Fibroblast of skin of left biceps (primary cell): ENCODE results near the gene ADAMTS8.
A peak's percentile ranks its signal among the peaks of the same experiment; 100 is the strongest.

ENCODE experiments used
- DNase-seq, 2 experiments: peaks; one replicate each; pipeline ENCODE4 v3.0.0-alpha.2; 2013; ENCODE audit warnings: low read depth in 2 of 2

ADAMTS8 gene

DNA sequence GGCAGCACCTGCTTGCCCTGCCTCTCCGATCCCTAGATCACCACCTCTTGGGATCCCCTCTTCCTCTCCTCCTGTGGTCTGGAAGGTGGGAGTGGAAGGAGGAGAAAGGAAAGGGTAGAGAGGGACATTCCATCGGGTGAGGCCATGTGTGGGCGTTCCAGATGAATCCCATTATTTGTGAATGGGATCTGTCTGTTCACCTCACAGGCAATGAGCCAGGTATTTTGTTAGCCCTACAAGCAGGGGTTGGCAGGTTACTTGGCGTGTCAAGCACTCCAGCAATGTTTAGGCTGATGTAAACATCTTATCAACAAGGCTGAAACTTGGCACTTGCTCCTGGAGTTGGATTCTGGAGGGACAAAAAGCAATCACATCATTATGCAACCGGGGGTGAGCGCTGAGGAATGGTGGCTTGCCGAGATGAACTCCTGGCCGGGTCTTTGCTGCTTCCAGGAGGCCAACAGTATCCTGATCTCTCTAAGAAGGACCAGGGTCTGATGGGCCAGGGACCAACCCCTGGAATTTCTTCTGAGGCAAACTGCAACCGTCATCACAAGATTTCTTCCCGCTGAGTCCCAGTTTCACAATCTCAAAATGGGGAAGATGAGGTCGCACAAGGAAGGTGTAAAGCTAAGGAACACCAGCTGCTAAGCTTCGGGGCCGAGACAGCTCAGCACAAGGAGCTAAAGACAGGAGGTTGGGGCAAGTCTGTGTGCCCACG is 7.8 kb downstream of the ADAMTS8 start:
- DNase-seq, result no peak

DNA sequence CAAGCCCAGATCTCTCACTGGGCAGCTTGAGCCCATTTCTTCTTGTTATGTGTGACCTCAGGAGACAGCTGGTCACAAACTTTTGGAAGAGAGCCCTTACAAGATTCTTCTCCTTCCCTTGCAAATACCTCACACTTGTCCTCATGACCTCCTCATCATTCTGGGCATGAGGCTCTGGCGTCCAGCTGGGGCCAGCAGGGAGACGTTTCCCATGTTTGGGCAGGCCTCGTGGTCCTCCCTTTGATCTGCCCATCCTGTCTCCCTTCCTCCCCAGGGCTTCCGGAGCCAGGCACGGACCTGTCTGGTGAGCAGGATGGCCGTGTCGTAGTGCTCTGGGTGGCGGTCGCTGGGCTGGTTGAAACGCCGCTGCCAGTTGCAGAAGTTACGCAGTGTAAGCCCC is 9.7 kb downstream of the ADAMTS8 start:
- DNase-seq, result no peak

- no peak for DNase-seq
Measured at GRCh38 chr11:130418210-130418609, 10.2 kb downstream of the ADAMTS8 start.

GRCh38 chr11:130416906-130417305 is 11.5 kb downstream of the ADAMTS8 start:
- no peak for DNase-seq

DNA sequence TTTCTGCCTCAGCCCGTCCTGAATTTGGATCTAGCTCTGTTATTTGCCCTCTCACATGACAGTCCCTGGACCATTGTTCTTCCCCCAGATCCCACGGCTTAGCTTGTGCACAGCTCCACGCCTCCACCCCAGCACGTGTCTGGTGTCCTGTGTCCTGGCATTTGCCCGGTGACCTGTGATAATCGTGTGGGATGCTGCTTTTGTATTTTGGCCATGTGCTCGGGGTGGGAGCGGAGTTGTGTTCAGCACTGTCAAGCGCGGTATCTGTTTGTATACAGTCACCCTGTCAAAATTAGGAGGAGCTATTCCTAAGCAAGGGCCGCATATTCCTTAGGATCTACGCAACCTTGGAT is 11.9 kb downstream of the ADAMTS8 start:
- DNase-seq, result no peak

- no peak for DNase-seq
Measured at GRCh38 chr11:130415731-130416529, 12.5 kb downstream of the ADAMTS8 start.

- DNase-seq, result no peak
Measured at GRCh38 chr11:130414107-130415080, 14.0 kb downstream of the ADAMTS8 start.

DNA sequence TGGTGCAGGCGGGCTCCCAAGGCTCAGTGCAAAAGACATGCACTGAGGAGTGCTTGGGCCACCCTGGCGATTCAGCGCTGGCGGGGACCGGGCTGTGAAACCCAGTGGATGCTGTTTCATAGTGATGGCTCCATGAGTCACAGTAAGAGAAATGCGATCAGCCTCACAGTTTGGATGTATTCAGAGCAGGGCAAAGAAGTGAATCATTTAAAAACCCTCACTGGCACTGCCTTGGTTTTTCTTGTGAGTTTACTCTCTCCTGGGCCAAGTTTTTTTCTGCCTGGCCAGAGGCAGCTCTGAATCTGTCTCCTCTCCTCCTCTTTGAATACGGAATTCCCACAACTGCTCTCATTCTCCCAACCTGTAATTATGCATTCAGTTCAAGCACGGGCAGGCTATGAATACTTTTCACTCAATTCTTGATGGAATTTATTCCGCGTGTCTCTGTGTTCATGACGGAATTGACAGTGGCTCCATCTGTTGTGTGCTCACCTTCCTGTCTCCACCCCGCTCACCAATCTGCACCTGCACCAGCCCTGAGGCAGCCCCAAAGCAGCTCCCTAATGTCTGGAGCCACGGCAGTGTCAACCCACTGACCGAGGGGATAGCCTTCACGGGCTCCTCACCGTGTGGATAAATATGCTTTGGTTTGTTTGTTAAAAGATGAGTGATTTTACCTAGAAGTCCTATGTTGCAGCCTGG is 14.9 kb downstream of the ADAMTS8 start:
- DNase-seq, result peak in 1 of 2 experiments; percentile 42

- no peak for DNase-seq
Measured at GRCh38 chr11:130411223-130411622, 17.2 kb downstream of the ADAMTS8 start.

DNA sequence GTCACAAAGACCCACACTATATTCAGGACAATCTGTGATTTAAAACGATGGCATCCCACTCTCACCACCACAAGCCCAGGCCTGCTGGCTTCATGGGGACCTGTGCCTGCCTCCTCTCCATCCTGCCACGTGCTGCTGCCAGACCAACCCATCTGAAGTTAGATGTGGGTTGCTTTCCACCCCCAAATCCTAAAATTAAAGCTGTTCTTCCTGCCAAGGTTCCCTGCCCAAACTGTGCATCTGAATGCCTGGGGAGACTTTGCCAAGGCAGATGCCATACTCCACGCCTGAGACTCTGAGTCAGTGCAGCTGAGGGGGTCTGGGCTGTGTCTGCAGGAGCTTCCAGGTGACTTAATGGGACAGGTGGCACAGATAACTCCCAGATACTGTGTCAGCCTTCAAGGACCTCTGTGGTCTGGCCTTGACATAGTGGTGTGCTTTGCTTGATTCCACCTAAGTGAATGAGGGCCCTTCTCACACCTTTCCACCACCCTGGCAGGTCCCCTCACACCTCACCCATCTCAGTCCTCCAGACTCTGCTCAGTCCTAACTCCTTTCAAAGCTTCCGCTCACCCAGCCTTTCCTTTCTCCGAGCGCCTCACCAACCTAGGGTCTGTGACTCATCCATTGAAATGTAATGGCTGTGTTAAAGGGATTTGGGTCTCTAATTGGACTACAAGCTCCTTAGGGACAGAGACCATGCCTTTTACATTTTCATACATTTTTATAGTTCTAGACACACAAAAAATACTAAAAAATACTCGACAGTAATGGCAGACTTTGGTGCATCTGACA is 18.6 kb downstream of the ADAMTS8 start:
- DNase-seq, result no peak

GRCh38 chr11:130408901-130409300 is 19.5 kb downstream of the ADAMTS8 start:
- no peak for DNase-seq

DNA sequence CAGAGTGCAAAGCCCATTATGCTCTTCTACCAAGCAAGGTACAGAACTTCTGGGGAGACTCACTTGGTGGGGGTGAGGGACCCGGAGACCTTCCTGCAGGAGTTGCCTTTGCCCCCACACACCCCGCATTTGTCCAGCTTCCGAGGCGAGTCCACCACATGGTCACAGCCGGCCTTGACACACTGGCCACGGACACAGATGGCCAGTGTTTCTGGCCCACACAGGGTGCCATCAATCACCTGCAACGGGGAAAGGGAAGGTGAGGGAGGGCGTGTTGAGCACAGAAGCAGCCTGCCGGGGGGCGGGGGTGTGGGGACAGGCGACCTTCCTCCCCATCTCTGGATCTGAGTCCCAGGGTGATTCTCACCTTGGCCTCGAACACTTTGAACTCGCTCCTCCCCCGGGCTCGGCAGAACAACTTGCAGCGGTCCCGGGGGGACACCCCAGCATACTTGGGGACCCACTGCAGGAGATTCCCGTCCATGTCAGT is 20.0 kb downstream of the ADAMTS8 start:
- DNase-seq, result no peak

DNA sequence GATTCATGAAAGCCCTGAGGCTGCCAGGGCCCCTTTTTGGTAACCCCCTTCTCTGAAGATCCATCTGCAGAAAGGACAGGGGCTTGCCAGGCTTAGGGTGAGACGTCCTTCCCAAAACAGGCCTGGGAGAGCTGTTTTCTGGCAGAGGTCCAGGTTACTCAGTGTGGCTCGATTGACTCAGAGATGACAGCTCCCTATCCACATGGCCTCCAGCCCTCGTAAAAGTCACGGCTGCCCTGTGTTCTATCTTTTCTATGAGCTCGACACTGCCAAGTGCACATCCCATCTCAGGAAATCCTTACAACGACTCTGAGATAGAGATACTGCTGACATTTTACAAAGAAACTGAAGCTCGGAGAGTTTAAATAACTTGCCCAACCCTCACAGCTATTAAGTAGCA is 20.4 kb downstream of the ADAMTS8 start:
- peak; percentile 43 for DNase-seq

DNA sequence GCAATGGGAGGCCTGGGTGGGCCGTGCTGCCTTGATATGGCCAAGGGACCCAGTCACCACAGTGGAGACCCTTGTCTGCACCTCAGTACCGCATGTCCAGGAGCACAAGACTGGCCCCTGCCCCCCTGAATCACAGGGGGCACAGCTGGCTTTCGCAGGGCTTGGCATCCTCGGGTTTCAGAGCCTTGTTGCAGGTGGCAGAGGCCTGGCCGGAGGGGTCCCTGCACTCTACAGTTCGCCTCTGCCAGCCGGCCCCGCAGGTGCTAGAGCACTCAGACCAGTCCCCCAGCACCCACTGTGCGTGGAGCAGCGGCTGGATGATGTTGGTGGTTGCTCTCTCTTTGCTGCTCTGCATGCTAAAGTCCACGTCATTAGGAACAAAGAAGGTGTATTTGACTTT is 23.0 kb downstream of the ADAMTS8 start:
- no peak for DNase-seq

GRCh38 chr11:130404727-130405126 is 23.7 kb downstream of the ADAMTS8 start:
- no peak for DNase-seq

GRCh38 chr11:130403967-130404366 is 24.4 kb downstream of the ADAMTS8 start:
- no peak for DNase-seq

GRCh38 chr11:130403271-130403804 is 25.1 kb downstream of the ADAMTS8 start:
- DNase-seq, result peak; percentile 54 to 56

DNA sequence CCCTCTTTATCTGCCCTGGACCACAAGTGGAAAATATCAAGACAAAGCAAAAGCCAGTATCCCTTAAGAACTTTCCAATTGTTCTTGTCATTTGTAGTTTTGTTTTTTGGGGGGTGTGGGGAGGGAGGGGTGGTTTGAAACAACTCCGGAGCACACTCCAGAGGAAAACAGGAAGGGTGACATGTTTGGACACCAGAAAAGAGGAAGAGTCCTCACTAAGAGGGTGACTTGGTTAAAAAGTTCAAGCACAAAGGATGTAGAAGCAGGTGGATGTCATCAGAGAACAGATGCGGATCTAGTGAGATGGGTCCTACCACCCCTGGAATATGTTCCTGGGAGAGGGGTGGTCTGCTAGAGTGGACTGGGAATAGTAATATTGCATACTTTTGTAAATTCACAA is 25.8 kb downstream of the ADAMTS8 start:
- DNase-seq, result no peak

DNA sequence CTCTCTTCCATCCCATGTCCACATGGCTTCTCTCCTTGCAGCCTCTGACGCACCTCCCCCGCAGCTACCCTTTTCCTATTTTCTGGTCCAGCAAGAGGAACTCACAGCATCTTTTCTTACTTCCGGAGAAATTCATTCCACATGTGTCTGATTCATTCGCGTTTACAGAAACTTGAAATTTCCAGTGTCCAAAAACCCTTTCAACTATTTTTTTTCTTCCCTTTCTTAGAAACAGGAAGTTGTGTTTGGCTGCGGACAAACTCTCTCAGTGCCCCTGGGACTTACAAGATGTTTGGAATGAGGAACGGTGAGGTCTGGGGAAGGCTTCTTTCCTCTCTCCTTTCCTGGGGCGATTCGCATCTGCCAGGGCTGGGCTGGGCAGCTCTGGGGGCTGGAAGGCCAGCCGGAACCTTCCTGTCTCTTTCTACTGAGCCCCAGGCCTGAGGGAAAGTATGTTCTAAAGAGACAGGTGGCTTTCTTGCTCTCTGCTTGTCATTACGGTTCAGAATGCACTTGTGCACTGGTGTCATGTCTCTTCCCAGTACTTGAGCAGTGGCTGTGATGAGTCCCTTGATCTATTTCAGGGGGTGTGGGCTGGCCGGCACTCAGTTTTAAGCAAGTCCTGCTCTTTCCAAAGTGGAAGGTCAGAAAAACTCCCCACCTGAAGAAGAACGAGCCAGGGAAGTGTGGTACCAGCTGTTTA is 27.5 kb downstream of the ADAMTS8 start:
- DNase-seq, result peak; percentile 68 to 71

- DNase-seq, result no peak
Measured at GRCh38 chr11:130399196-130399595, 29.2 kb downstream of the ADAMTS8 start.
